Mammary epithelial cell (primary cell): Measurements from ENCODE around the gene GRM5.

Experiments
- EZH2 ChIP-seq: IDR thresholded peaks from 2 replicates; pipeline ENCODE4 v1.6.1; 2012; ENCODE audit warnings: low read length, inconsistent platforms, borderline replicate concordance
- TF ChIP-seq, protein P1 (sequence below), 2 donors: IDR thresholded peaks in 1 of 2; conservative IDR thresholded peaks in 1 of 2; 2 replicates each; pipeline ENCODE4 v1.5.1; 2011 to 2012; ENCODE audit warnings: inconsistent platforms in 2 of 2, low read length in 2 of 2, mild to moderate bottlenecking in 2 of 2, control low read depth in 1 of 2, low read depth in 1 of 2; ENCODE audit not compliant: insufficient read depth in 1 of 2; ENCODE audit errors: extremely low read depth in 1 of 2

DNA sequence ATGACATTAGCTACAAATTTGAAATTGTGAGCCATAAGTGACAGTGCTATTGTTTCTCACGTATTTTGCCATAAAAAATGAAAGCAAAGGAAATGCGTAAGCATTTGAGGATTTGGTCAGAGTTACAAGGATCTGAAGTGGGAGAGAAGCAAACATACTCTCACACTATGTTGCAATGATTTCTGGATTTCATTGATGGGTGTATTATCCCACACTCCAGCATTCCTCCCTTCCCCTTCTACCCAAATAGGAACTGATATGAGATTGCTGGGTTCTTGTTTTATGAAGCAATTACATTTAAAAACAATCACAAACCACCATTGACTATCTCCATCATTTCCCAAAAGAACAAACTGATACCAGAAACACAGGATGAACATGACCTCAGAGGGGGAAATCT, 414.2 kb downstream of the GRM5 start:
- TF ChIP-seq, protein P1, sequence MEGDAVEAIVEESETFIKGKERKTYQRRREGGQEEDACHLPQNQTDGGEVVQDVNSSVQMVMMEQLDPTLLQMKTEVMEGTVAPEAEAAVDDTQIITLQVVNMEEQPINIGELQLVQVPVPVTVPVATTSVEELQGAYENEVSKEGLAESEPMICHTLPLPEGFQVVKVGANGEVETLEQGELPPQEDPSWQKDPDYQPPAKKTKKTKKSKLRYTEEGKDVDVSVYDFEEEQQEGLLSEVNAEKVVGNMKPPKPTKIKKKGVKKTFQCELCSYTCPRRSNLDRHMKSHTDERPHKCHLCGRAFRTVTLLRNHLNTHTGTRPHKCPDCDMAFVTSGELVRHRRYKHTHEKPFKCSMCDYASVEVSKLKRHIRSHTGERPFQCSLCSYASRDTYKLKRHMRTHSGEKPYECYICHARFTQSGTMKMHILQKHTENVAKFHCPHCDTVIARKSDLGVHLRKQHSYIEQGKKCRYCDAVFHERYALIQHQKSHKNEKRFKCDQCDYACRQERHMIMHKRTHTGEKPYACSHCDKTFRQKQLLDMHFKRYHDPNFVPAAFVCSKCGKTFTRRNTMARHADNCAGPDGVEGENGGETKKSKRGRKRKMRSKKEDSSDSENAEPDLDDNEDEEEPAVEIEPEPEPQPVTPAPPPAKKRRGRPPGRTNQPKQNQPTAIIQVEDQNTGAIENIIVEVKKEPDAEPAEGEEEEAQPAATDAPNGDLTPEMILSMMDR (conservative IDR thresholded peaks at IDR 0.05 in 1 of 2, IDR thresholded peaks at IDR 0.05 in 1 of 2; ENCODE audit: extremely low read depth in 1 of 2, insufficient read depth in 1 of 2, low read depth in 1 of 2, low read length in 2 of 2), result no peak
- no peak for TF ChIP-seq EZH2
